Duodenal mucosa (tissue), 2 donors: ENCODE data around the gene TSPAN9.

ENCODE experiments used
- H3K27ac ChIP-seq: one replicate; pipeline ENCODE4 v1.7.0; 2013; ENCODE audit warnings: low read depth, low read length
- H3K27me3 ChIP-seq, 2 donors: one replicate each; pipeline ENCODE4 v1.7.0; 2013; ENCODE audit warnings: low read length in 2 of 2, control low read depth in 1 of 2; ENCODE audit not compliant: insufficient read depth in 2 of 2, control insufficient read depth in 1 of 2
- H3K36me3 ChIP-seq, 2 donors: one replicate each; pipeline ENCODE4 v1.7.0; 2013; ENCODE audit warnings: low read length in 2 of 2, control low read depth in 1 of 2; ENCODE audit not compliant: insufficient read depth in 2 of 2, control insufficient read depth in 1 of 2
- H3K4me1 ChIP-seq, 2 donors: one replicate each; pipeline ENCODE4 v1.7.0; 2013; ENCODE audit warnings: low read length in 2 of 2, control low read depth in 1 of 2; ENCODE audit not compliant: insufficient read depth in 2 of 2, control insufficient read depth in 1 of 2
- H3K4me3 ChIP-seq, 2 donors: one replicate each; pipeline ENCODE4 v1.7.0; 2013; ENCODE audit warnings: low read length in 2 of 2, low read depth in 1 of 2
- H3K9ac ChIP-seq, 2 donors: one replicate each; pipeline ENCODE4 v1.7.0; 2013; ENCODE audit warnings: low read length in 2 of 2, low read depth in 1 of 2
- H3K9me3 ChIP-seq, 2 donors: one replicate each; pipeline ENCODE4 v1.7.0; 2013; ENCODE audit warnings: low read length in 2 of 2, control low read depth in 1 of 2; ENCODE audit not compliant: control insufficient read depth in 1 of 2

The TSPAN9 gene

GRCh38 chr12:3223601-3224529 lies 146.7 kb downstream of the TSPAN9 start:
- Histone ChIP-seq H3K4me1 (peaks cover 0 to 4% of the 10 kb centered on the region in 2 donors), H3K27ac (no peak overlapping the region), H3K4me3 (no peak overlapping the region), H3K36me3 (no peaks in the 10 kb centered on the region), H3K27me3 (no peaks in the 10 kb centered on the region), H3K9ac (no peak overlapping the region), H3K9me3 (no peaks in the 10 kb centered on the region)

DNA sequence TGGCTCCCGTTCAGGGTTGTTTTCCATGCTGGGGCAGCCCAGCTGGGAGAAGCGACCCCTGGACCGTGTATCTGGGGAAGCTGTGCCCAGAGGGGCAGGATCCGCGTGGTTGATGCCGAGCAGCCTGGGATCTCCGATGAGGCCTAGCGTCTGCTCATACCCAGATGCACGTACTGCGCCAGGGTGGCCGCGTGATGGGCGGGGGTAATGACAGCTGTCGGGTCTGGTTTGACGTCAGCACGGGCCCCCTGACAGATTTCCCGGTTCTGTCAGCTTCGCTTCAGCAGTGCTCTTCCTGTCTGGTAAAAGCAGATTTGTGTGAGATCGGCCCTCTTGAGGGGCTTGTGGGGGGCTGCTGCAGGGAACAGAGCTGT lies 147.3 kb downstream of the TSPAN9 start:
- Histone ChIP-seq H3K4me1 (no peaks in the 10 kb centered on the region), H3K27me3 (no peaks in the 10 kb centered on the region), H3K36me3 (no peaks in the 10 kb centered on the region), H3K9ac (no peak overlapping the region), H3K9me3 (no peaks in the 10 kb centered on the region), H3K27ac (no peak overlapping the region), H3K4me3 (no peak overlapping the region)

GRCh38 chr12:3225154-3225795 lies 148.1 kb downstream of the TSPAN9 start:
- no peak overlapping the region for H3K9ac ChIP-seq
- no peaks in the 10 kb centered on the region for H3K9me3 ChIP-seq
- no peak overlapping the region for H3K27ac ChIP-seq
- no peaks in the 10 kb centered on the region for H3K4me1 ChIP-seq
- H3K36me3 ChIP-seq, result no peaks in the 10 kb centered on the region
- H3K27me3 ChIP-seq, result no peaks in the 10 kb centered on the region
- no peak overlapping the region for H3K4me3 ChIP-seq

DNA sequence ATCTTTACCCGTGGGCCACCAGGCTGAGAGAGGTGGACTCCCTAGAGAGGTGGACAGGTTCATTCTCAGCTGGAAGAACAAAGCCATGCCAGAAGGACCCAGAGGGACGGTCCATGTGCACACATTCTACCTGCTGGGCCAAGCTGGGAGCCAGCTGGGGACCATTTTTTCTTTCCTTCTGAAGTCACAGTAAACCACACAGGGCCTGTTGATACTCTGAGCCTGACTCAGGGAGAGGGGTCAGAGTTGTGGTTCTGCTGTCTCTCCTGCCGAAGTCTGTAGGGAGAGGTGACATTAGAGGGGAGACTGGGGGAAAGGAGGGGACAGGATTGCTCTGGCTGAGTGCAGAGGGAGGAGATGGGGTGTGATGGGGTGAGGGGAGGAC lies 148.6 kb downstream of the TSPAN9 start:
- no peak overlapping the region for H3K9ac ChIP-seq
- no peaks in the 10 kb centered on the region for H3K4me1 ChIP-seq
- no peak overlapping the region for H3K27ac ChIP-seq

GRCh38 chr12:3226264-3226663 lies 149.1 kb downstream of the TSPAN9 start:
- Histone ChIP-seq H3K27me3 (no peaks in the 10 kb centered on the region), H3K4me1 (no peaks in the 10 kb centered on the region), H3K9me3 (no peaks in the 10 kb centered on the region), H3K4me3 (no peak overlapping the region), H3K36me3 (no peaks in the 10 kb centered on the region), H3K27ac (no peak overlapping the region), H3K9ac (no peak overlapping the region)

More for the DNA sequence above, 148.6 kb downstream of the TSPAN9 start:
- H3K4me3 ChIP-seq, result no peak overlapping the region
- H3K27me3 ChIP-seq, result no peaks in the 10 kb centered on the region
- no peaks in the 10 kb centered on the region for H3K36me3 ChIP-seq
- no peaks in the 10 kb centered on the region for H3K9me3 ChIP-seq

GRCh38 chr12:3227076-3227975 lies 150.1 kb downstream of the TSPAN9 start:
- Histone ChIP-seq H3K9me3 (no peaks in the 10 kb centered on the region), H3K9ac (no peak overlapping the region), H3K27ac (no peak overlapping the region), H3K36me3 (no peaks in the 10 kb centered on the region), H3K4me1 (no peaks in the 10 kb centered on the region), H3K27me3 (no peaks in the 10 kb centered on the region), H3K4me3 (no peak overlapping the region)

- H3K27me3 ChIP-seq, result no peaks in the 10 kb centered on the region
- H3K9me3 ChIP-seq, result no peaks in the 10 kb centered on the region
- H3K4me3 ChIP-seq, result no peak overlapping the region
- H3K36me3 ChIP-seq, result no peaks in the 10 kb centered on the region
- H3K27ac ChIP-seq, result no peak overlapping the region
- no peak overlapping the region for H3K9ac ChIP-seq
- no peaks in the 10 kb centered on the region for H3K4me1 ChIP-seq
Observed at GRCh38 chr12:3228552-3228951, 151.4 kb downstream of the TSPAN9 start.

GRCh38 chr12:3229577-3229976 lies 152.4 kb downstream of the TSPAN9 start:
- no peaks in the 10 kb centered on the region for H3K9me3 ChIP-seq
- no peak overlapping the region for H3K27ac ChIP-seq
- H3K9ac ChIP-seq, result no peak overlapping the region
- no peaks in the 10 kb centered on the region for H3K27me3 ChIP-seq
- no peaks in the 10 kb centered on the region for H3K36me3 ChIP-seq
- no peaks in the 10 kb centered on the region for H3K4me1 ChIP-seq
- H3K4me3 ChIP-seq, result no peak overlapping the region

DNA sequence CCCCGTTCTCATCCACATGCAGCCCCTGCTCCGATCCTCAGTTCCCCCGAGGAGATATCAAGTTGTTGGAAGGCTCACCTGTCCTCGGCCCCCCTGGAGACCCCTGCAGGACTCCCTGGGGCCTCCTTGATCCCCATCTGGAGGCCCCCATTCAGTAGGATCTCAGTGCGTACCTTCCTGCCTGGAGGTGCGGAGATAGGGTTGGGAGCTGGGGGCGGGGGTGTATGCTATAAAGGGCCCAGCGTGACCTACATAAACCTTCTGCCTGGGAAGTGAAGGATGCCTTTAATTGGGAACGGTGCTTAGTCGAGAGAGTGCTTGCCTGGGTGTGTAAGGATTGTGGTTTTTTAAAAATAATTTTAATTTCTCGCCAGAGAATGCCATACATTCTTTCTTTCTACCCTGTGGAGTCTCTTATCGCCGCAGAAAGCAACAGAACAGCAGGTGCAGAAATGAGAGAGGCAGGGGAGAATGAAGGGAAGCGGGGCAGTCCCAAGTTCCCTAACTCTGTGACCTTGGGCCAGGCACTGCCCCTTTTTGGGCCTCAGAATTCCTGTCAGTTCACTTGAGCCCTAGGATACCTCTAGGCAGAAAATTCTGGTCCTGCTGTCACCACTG lies 153.7 kb downstream of the TSPAN9 start:
- no peak overlapping the region for H3K27ac ChIP-seq
- H3K4me1 ChIP-seq, result no peaks in the 10 kb centered on the region
- H3K4me3 ChIP-seq, result no peak overlapping the region

More for the DNA sequence above, 153.7 kb downstream of the TSPAN9 start:
- Histone ChIP-seq H3K36me3 (no peaks in the 10 kb centered on the region), H3K27me3 (no peaks in the 10 kb centered on the region), H3K9ac (no peak overlapping the region), H3K9me3 (no peaks in the 10 kb centered on the region)
